ENCODE data around the gene ADM2.
A peak's percentile ranks its signal among the peaks of the same experiment; 100 is the strongest.

ADM2 gene

GRCh38 chr22:50522806-50523438 lies 41.6 kb downstream of the ADM2 start:
- no peak overlapping the region for H3K4me3 ChIP-seq (ENCODE audit: low read length)
- no peak for TF ChIP-seq ZNF274 (IDR thresholded peaks at IDR 0.05; ENCODE audit: low read depth, low read length)

GRCh38 chr22:50523458-50523805 lies 42.1 kb downstream of the ADM2 start:
- H3K4me3 ChIP-seq (ENCODE audit: low read length) = no peak overlapping the region
- TF ChIP-seq ZNF274 (IDR thresholded peaks at IDR 0.05; ENCODE audit: low read depth, low read length) = no peak

GRCh38 chr22:50523806-50524675 lies 42.7 kb downstream of the ADM2 start:
- H3K4me3 ChIP-seq (ENCODE audit: low read length) = peak overlapping the region; percentile 59
- TF ChIP-seq ZNF274 (IDR thresholded peaks at IDR 0.05; ENCODE audit: low read depth, low read length) = no peak

GRCh38 chr22:50524676-50525103 lies 43.3 kb downstream of the ADM2 start:
- peak overlapping the region; percentile 59 for H3K4me3 ChIP-seq (ENCODE audit: low read length)
- no peak for TF ChIP-seq ZNF274 (IDR thresholded peaks at IDR 0.05; ENCODE audit: low read depth, low read length)

- H3K4me3 ChIP-seq (ENCODE audit: low read length) = peak within 1 kb of the TSS; percentile 59
- TF ChIP-seq ZNF274 (IDR thresholded peaks at IDR 0.05; ENCODE audit: low read depth, low read length) = no peak
Observed at GRCh38 chr22:50525104-50525857, 43.9 kb downstream of the ADM2 start, which contains the start of gene SCO2. Gene SCO2, minus strand, starts transcription at chr22:50525598. Its CDS starts 1,187 bp downstream, at chr22:50524411.

- no peak for TF ChIP-seq ZNF274 (IDR thresholded peaks at IDR 0.05; ENCODE audit: low read depth, low read length)
- H3K4me3 ChIP-seq (ENCODE audit: low read length) = peak overlapping the region; percentile 59; the same call in 1 of the 2 replicates
Observed at GRCh38 chr22:50525858-50526107, 44.4 kb downstream of the ADM2 start.

- TF ChIP-seq ZNF274 (IDR thresholded peaks at IDR 0.05; ENCODE audit: low read depth, low read length) = no peak
- peak overlapping the region; percentile 59; the same call in 1 of the 2 replicates for H3K4me3 ChIP-seq (ENCODE audit: low read length)
Observed at GRCh38 chr22:50526108-50526833, 44.9 kb downstream of the ADM2 start.

- peak overlapping the region; percentile 59; the same call in 1 of the 2 replicates for H3K4me3 ChIP-seq (ENCODE audit: low read length)
- no peak for TF ChIP-seq ZNF274 (IDR thresholded peaks at IDR 0.05; ENCODE audit: low read depth, low read length)
Observed at GRCh38 chr22:50526834-50527801, 45.8 kb downstream of the ADM2 start.

GRCh38 chr22:50527921-50528681 lies 46.8 kb downstream of the ADM2 start:
- no peak overlapping the region for H3K4me3 ChIP-seq (ENCODE audit: low read length)
- no peak for TF ChIP-seq ZNF274 (IDR thresholded peaks at IDR 0.05; ENCODE audit: low read depth, low read length)

- H3K4me3 ChIP-seq (ENCODE audit: low read length) = peak overlapping the region; percentile 79; the same call in 1 of the 2 replicates
- TF ChIP-seq ZNF274 (IDR thresholded peaks at IDR 0.05; ENCODE audit: low read depth, low read length) = no peak
Observed at GRCh38 chr22:50528682-50529415, 47.5 kb downstream of the ADM2 start.

GRCh38 chr22:50529416-50529896 lies 48.1 kb downstream of the ADM2 start:
- H3K4me3 ChIP-seq (ENCODE audit: low read length) = peak overlapping the region; percentile 79; the same call in 1 of the 2 replicates
- no peak for TF ChIP-seq ZNF274 (IDR thresholded peaks at IDR 0.05; ENCODE audit: low read depth, low read length)
